K562 (cell line): Measurements from ENCODE around the gene DNAJC17. TPM values are rescaled to one million over a fixed set of nuclear protein-coding genes. Genes with fewer than 3 reads are reported as not detected.

ENCODE experiments used
- CREB3L1 ChIP-seq: fragments of 450-650 bp; IDR thresholded peaks from 2 replicates; pipeline ENCODE4 v1.6.1; 2014; ENCODE audit warnings: low read depth, mild to moderate bottlenecking, moderate library complexity, borderline replicate concordance
- E2F4 ChIP-seq: sonication (generic); formaldehyde crosslinking; IDR thresholded peaks from 2 replicates; pipeline ENCODE4 v1.8.0; 2022; ENCODE audit warnings: mild to moderate bottlenecking, low read depth, missing genetic modification reagents
- KLF6 ChIP-seq: fragments of 250-450 bp; sonication (Bioruptor Pico); IDR thresholded peaks from 2 replicates; pipeline ENCODE4 v1.4.0; 2020; ENCODE audit warnings: mild to moderate bottlenecking, moderate library complexity, borderline replicate concordance
- MBD2 ChIP-seq: sonication (generic); IDR thresholded peaks from 2 replicates; pipeline ENCODE4 v1.6.1; 2016; ENCODE audit warnings: low read depth, borderline replicate concordance
- MYC ChIP-seq, 2 experiments: fragments of 250-450 bp in 1 of 2; sonication (Bioruptor Pico) in 1 of 2; IDR thresholded peaks; 2 replicates each; pipeline versions ENCODE4 v1.5.1 to v1.6.1; 2012 to 2021; ENCODE audit warnings: low read depth in 2 of 2, borderline replicate concordance in 1 of 2, improper control_type of control experiment in 1 of 2, low read length in 1 of 2, mild to moderate bottlenecking in 1 of 2, moderate library complexity in 1 of 2
- NFRKB ChIP-seq: fragments of 450-650 bp; IDR thresholded peaks from 2 replicates; pipeline ENCODE4 v1.6.1; 2016; ENCODE audit warnings: low read depth
- PKNOX1 ChIP-seq: fragments of 450-650 bp; IDR thresholded peaks from 2 replicates; pipeline ENCODE4 v1.6.1; 2016
- RB1 ChIP-seq: fragments of 450-650 bp; IDR thresholded peaks from 2 replicates; pipeline ENCODE4 v1.6.1; 2017; ENCODE audit warnings: low read depth, mild to moderate bottlenecking
- RBBP5 ChIP-seq: fragments of 200-600 bp; sonication (generic); IDR thresholded peaks from 2 replicates; pipeline ENCODE4 v1.6.1; 2012; ENCODE audit warnings: borderline replicate concordance, mild to moderate bottlenecking, low read length, control low read depth, inconsistent platforms; ENCODE audit not compliant: insufficient read depth, poor library complexity, severe bottlenecking
- SMARCA4 ChIP-seq: fragments of 450-650 bp; IDR thresholded peaks from 2 replicates; pipeline ENCODE4 v1.6.1; 2016
- SUPT5H ChIP-seq: fragments of 450-650 bp; IDR thresholded peaks from 2 replicates; pipeline ENCODE4 v1.6.1; 2016
- USF1 ChIP-seq: sonication (generic); formaldehyde crosslinking; IDR thresholded peaks from 2 replicates; pipeline ENCODE4 v1.9.0; 2022; ENCODE audit warnings: mild to moderate bottlenecking, missing genetic modification reagents
- ZBTB7A ChIP-seq: IDR thresholded peaks from 2 replicates; pipeline ENCODE4 v1.6.1; 2011; ENCODE audit warnings: low read depth, mild to moderate bottlenecking, low read length, moderate library complexity, borderline replicate concordance; ENCODE audit not compliant: control insufficient read depth
- ZC3H11A ChIP-seq: IDR thresholded peaks from 2 replicates; pipeline ENCODE4 v1.6.1; 2012; ENCODE audit warnings: low read depth, low read length, improper control_type of control experiment
- ZNF175 ChIP-seq: fragments of 200-800 bp; sonication (Bioruptor generic); IDR thresholded peaks from 2 replicates; pipeline ENCODE4 v1.6.1; 2016; ENCODE audit warnings: low read depth, mild to moderate bottlenecking, missing genetic modification characterization, missing compliant biosample characterization
- ZNF584 ChIP-seq: fragments of 200-800 bp; sonication (Bioruptor generic); IDR thresholded peaks from 2 replicates; pipeline ENCODE4 v1.6.1; 2016; ENCODE audit warnings: low read depth, mild to moderate bottlenecking, missing genetic modification characterization, missing compliant biosample characterization
- ZNF592 ChIP-seq: fragments of 450-650 bp; IDR thresholded peaks from 2 replicates; pipeline ENCODE4 v1.6.1; 2017; ENCODE audit warnings: antibody characterized with exemption, mild to moderate bottlenecking
- polyA plus RNA-seq, 8 experiments: library from polyadenylated mRNA; depleted of rRNA in 4 of 8; stranded (reverse) in 5 of 8; unstranded in 3 of 8; fragments of >200 nt; fragmentation: Nextera tagmentation in 2 of 8; fragmentation: Illumina TruSeq in 1 of 8; extraction: Ambion mirVana in 2 of 8; extraction: Trizol in 1 of 8; gene quantifications; 2 replicates each; pipeline versions ENCODE4 v1.2.1 to v1.2.3, GENCODE V29; 2011 to 2014; ENCODE audit warnings: inconsistent platforms in 1 of 8, missing spikeins in 1 of 8
- total RNA-seq, 7 experiments: library from RNA; depleted of rRNA in 6 of 7; stranded (reverse); fragments of >200 nt in 6 of 7; fragmentation: Illumina TruSeq in 2 of 7; extraction: Trizol in 2 of 7; gene quantifications; 2 replicates each; pipeline versions ENCODE4 v1.2.1 to v1.2.3, GENCODE V29; 2011 to 2021; ENCODE audit warnings: low replicate concordance in 1 of 7

The DNAJC17 gene
- total and polyA plus RNA-seq, 9 of the 15 experiments (the other 6 are each of a cell fraction or from before 2014, with no cell fraction given): 2.4 to 79.4 (median 44.2) TPM

- TF ChIP-seq ZNF592 (peak; percentile 61; the same call in 1 of the 2 replicates), RBBP5 (peak; percentile 84), ZBTB7A (peak; percentile 64; the same call in 1 of the 2 replicates), SMARCA4 (no peak), CREB3L1 (peak; percentile 93), USF1 (peak; percentile 49), ZC3H11A (no peak), MBD2 (peak; percentile 91), ZNF584 (CRISPR knock-in tag) (0 out of 2 replicates have a peak, but pooled peaks have one; percentile 42), RB1 (peak; percentile 34; the same call in 1 of the 2 replicates), PKNOX1 (peak; percentile 88), NFRKB (peak; percentile 85), ZNF175 (CRISPR knock-in tag) (peak; percentile 77; the same call in 1 of the 2 replicates), KLF6 (CRISPR knock-in tag) (0 out of 2 replicates have a peak, but pooled peaks have one; percentile 9), E2F4 (no peak), MYC (IDR thresholded peaks at IDR 0.05; ENCODE audit: low read depth, low read length) (peak; percentile 24; the same call in 1 of the 2 replicates), MYC (CRISPR knock-in tag; IDR thresholded peaks at IDR 0.05; ENCODE audit: borderline replicate concordance, low read depth) (peak; percentile 30; the same call in 1 of the 2 replicates), SUPT5H (peak; percentile 86)
Measured at GRCh38 chr15:40807028-40807887, at the start of gene DNAJC17, which contains the start of gene ZFYVE19 (continued).
